Measurements from ENCODE around the gene PGM2L1. TPM values are rescaled to one million over a fixed set of nuclear protein-coding genes. Genes with fewer than 3 reads are reported as not detected.

Gene PGM2L1
- total and polyA plus RNA-seq, 2 of the 4 experiments (the other 2 are of a cell fraction) = 0.72 to 1.8 TPM

GRCh38 chr11:74370123-74370522 lies 28.1 kb downstream of the PGM2L1 start:
- ATAC-seq (ENCODE audit: low read depth) = no peak

More at GRCh38 chr11:74370123-74370522, 28.1 kb downstream of the PGM2L1 start:
- H3K4me1 ChIP-seq (ENCODE audit: control insufficient read depth, insufficient read depth, low read length) = peaks cover 2% of the 10 kb centered on the region
- H3K27ac ChIP-seq (ENCODE audit: insufficient read depth, low read length) = no peak overlapping the region
- no peak overlapping the region for H3K9ac ChIP-seq (ENCODE audit: low read depth, low read length)
- H4K20me1 ChIP-seq (ENCODE audit: insufficient read depth, low read length) = no peaks in the 10 kb centered on the region
- H2BK120ac ChIP-seq (ENCODE audit: low read depth, low read length) = no peak overlapping the region
- WGBS, 2 experiments (ENCODE audit: extremely low coverage in 2 of 2, insufficient read length in 1 of 2) = no CpG with 5 or more reads among the region's 2 CpGs
- H2BK15ac ChIP-seq (ENCODE audit: low read depth, low read length) = no peak overlapping the region
- H2AK5ac ChIP-seq (ENCODE audit: low read depth, low read length) = no peak overlapping the region
- H3K4me3 ChIP-seq (ENCODE audit: insufficient read depth, low read depth, low read length) = no peak overlapping the region
- H3K27me3 ChIP-seq (ENCODE audit: control insufficient read depth, insufficient read depth, low read length) = no peaks in the 10 kb centered on the region
- dilution Hi-C loops (cut with HindIII; ENCODE audit: low sequenced_read_pairs, unreplicated experiment) = no loop called here
- DNase-seq = no peak
- H3K4me2 ChIP-seq (ENCODE audit: low read depth, low read length) = no peak overlapping the region
- no peak overlapping the region for H4K8ac ChIP-seq (ENCODE audit: low read depth in 2 of 2, low read length in 2 of 2)
- H2BK20ac ChIP-seq (ENCODE audit: low read depth, low read length) = no peak overlapping the region
- ChIA-PET POLR2A (ENCODE audit: unreplicated experiment) (no interaction called here), CTCF (no interaction called here)
- TF ChIP-seq CEBPB (IDR thresholded peaks at IDR 0.05; ENCODE audit: low read depth, low read length) (no peak), RFX5 (IDR thresholded peaks at IDR 0.05; ENCODE audit: low read depth, low read length) (no peak), MXI1 (IDR thresholded peaks at IDR 0.05; ENCODE audit: borderline replicate concordance, low read depth, low read length) (no peak), RAD21 (IDR thresholded peaks at IDR 0.05; ENCODE audit: low read length) (no peak), POLR2A (IDR thresholded peaks at IDR 0.05; ENCODE audit: low read depth, low read length) (no peak), RCOR1 (IDR thresholded peaks at IDR 0.05; ENCODE audit: insufficient replicate concordance, low read length) (no peak), NFE2L2 (IDR thresholded peaks at IDR 0.05; ENCODE audit: low read depth, low read length) (no peak), MAFK (IDR thresholded peaks at IDR 0.05; ENCODE audit: low read depth, low read length) (no peak), SMC3 (IDR thresholded peaks at IDR 0.05; ENCODE audit: low read depth, low read length) (no peak), USF2 (IDR thresholded peaks at IDR 0.05; ENCODE audit: low read depth, low read length) (no peak), CTCF (conservative IDR thresholded peaks at IDR 0.05; ENCODE audit: low read depth, low read length) (no peak), BHLHE40 (IDR thresholded peaks at IDR 0.05; ENCODE audit: low read depth, low read length) (no peak), FOS (IDR thresholded peaks at IDR 0.05; ENCODE audit: low read depth, low read length) (no peak), MAZ (IDR thresholded peaks at IDR 0.05; ENCODE audit: borderline replicate concordance, low read depth, low read length) (no peak), ELK1 (IDR thresholded peaks at IDR 0.05; ENCODE audit: borderline replicate concordance, low read depth, low read length) (no peak), CHD1 (IDR thresholded peaks at IDR 0.05; ENCODE audit: low read depth, low read length) (no peak)
- H3K23ac ChIP-seq (ENCODE audit: low read depth, low read length) = no peak overlapping the region
- no TSS peak for BruUV-seq (replicated peaks)
- no peak overlapping the region for H3K56ac ChIP-seq (ENCODE audit: extremely low read depth, insufficient read depth, low read length)
- H2AFZ ChIP-seq (replicated peaks; ENCODE audit: low read length, poor library complexity) = no peak overlapping the region
- no peak overlapping the region for H3K4ac ChIP-seq (ENCODE audit: low read depth, low read length)
- in situ Hi-C loops (cut with MboI; ENCODE audit: low sequenced_read_pairs) = no loop called here
- H3K9me1 ChIP-seq (ENCODE audit: insufficient read depth, low read length) = 0 out of 2 replicates have a peak, but pooled peaks cover 2% of the 10 kb centered on the region
- H4K5ac ChIP-seq (ENCODE audit: low read depth, low read length) = no peak overlapping the region
- no peak overlapping the region for H3K14ac ChIP-seq (replicated peaks; ENCODE audit: low read depth, low read length)
- no peaks in the 10 kb centered on the region for H3K9me3 ChIP-seq (ENCODE audit: control insufficient read depth, insufficient read depth, low read length)
- H4K91ac ChIP-seq (ENCODE audit: insufficient read depth, low read depth, low read length) = no peak overlapping the region
- H2AK9ac ChIP-seq (replicated peaks; ENCODE audit: low read depth, low read length, poor library complexity) = no peak overlapping the region
- H3K36me3 ChIP-seq (ENCODE audit: control insufficient read depth, insufficient read depth, low read length) = peaks cover 10% of the 10 kb centered on the region
- H3K79me1 ChIP-seq (ENCODE audit: low read depth in 1 of 2, low read length in 2 of 2) = no peaks in the 10 kb centered on the region
- H3K18ac ChIP-seq (ENCODE audit: low read depth, low read length) = no peak overlapping the region
- intact Hi-C loops (cut with micrococcal nuclease) = no loop called here
- no peak overlapping the region for H2BK5ac ChIP-seq (ENCODE audit: low read depth, low read length, poor library complexity, severe bottlenecking)
